IPS DF 6.9 (cell line): Measurements from ENCODE around the gene PES1.
"Not testable (repeated sequence)": the region's sequence is repeated elsewhere in the genome, so short reads cannot be mapped to it uniquely, and the experiment has no call there.

Source experiments
- DNase-seq: peaks from one replicate; pipeline ENCODE4 v3.0.0-alpha.2; 2013; ENCODE audit warnings: low read depth, low spot score
- H3K27ac ChIP-seq: one replicate; pipeline ENCODE4 v1.5.1; 2013; ENCODE audit warnings: low read length, control low read depth
- H3K27me3 ChIP-seq: 2 replicates; pipeline ENCODE4 v1.6.1; 2013; ENCODE audit warnings: mild to moderate bottlenecking, low read length; ENCODE audit not compliant: control insufficient read depth, insufficient read depth
- H3K36me3 ChIP-seq: 2 replicates; pipeline ENCODE4 v1.6.1; 2013; ENCODE audit warnings: low read length; ENCODE audit not compliant: control insufficient read depth, insufficient read depth
- H3K4me1 ChIP-seq: 2 replicates; pipeline ENCODE4 v1.6.1; 2013; ENCODE audit warnings: low read length; ENCODE audit not compliant: control insufficient read depth, insufficient read depth
- H3K4me3 ChIP-seq: 2 replicates; pipeline ENCODE4 v1.5.1; 2013; ENCODE audit warnings: mild to moderate bottlenecking, low read length
- H3K9me3 ChIP-seq: 2 replicates; pipeline ENCODE4 v1.6.1; 2013; ENCODE audit warnings: low read length, inconsistent platforms; ENCODE audit not compliant: control insufficient read depth, insufficient read depth
- WGBS: extraction: QIAGEN DNeasy Blood & Tissue Kit; methylation state at CpG from one replicate; pipeline ENCODE4 v1.1.7; 2013; ENCODE audit warnings: mixed read lengths, missing lambda C conversion rate; ENCODE audit not compliant: insufficient read length, insufficient coverage; 5-methylcytosine and 5-hydroxymethylcytosine counted together

The PES1 gene

DNA sequence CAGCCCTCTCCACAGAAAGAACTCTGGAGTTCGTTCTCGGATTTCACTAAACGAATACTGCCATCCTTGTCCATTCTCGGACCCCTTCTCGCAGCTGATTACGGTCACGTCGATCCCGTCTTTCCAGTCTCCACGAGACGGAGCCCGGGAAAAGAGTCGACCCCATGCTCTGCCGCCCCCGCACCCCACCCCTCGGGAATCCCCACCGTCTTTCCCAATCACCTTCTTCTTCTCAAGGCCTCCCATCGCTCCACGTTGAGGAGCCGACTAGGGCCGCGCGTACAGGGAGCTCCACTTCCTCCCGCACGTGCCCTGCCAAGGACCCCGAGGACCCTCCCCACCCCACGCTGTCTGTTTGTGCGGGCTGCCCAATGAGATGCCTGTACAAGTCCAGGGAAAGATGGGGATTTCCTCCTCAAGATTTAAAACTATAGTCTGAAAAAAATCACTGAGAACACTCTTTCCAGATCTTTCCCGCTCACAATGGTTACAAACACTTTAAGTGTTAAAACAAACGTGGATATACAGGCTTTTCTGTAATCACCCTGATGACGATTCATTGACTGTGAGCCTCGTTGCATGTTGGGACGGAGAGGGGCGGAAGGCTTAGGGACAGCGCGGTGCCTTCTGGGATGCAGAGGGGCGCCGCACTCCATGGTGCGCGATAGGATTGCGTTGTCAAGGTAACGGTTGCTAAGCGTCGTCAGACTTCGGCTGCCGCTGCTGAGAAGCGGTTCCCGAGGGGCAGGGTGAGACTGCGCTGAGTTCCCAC, at the start of gene PES1:
PES1 (minus strand) TSS at position 323 of the 772 bp plus-strand sequence; CDS start at position 246, 77 bp downstream.
- Histone ChIP-seq H3K4me1 (no peaks in the 10 kb centered on the region), H3K9me3 (no peaks in the 10 kb centered on the region), H3K36me3 (peaks cover 16% of the 10 kb centered on the region; the same call in 1 of the 2 replicates), H3K27ac (no peak within 1 kb of the TSS), H3K27me3 (no peaks in the 10 kb centered on the region), H3K4me3 (peak within 1 kb of the TSS; percentile 80)
- DNase-seq, result peak; percentile 99
- no CpG with 5 or more reads among the region's 49 CpGs for WGBS

DNA sequence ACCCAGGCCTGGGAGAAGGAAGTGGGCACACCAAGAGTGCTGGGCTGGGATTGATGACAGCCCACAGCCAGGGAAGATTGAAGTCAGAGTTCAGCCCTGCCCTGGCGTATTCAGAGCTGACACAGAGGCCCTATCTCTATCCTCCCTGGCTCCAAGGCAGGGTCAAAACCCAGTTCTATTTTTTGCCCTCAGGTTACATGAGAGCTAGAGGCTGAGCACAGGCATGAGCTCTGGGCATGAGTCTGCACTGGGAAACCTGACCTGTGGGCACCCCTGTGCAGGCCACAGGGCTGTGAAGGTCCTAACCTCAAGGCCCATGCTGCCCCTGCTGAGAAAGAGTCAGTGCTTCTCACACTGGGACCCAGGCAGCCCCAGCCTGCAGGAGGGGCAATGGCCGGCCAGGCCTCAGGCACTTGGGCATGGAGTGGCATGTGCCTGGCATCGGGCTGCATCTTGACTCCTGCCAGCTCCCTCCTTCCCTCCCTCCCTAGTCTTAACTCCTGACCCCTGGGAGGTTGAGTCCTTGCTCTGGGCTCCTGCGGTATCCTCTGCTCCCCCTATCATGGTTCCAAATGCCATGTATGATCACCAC, 49.2 kb upstream of the PES1 start:
- H3K4me1 ChIP-seq, result peaks cover 9% of the 10 kb centered on the region
- H3K9me3 ChIP-seq, result no peaks in the 10 kb centered on the region
- H3K27me3 ChIP-seq, result no peaks in the 10 kb centered on the region
- H3K27ac ChIP-seq, result no peak overlapping the region
- DNase-seq, result no peak
- no CpG with 5 or more reads among the region's 4 CpGs for whole genome bisulfite sequencing
- H3K4me3 ChIP-seq, result no peak overlapping the region
- H3K36me3 ChIP-seq, result no peaks in the 10 kb centered on the region

DNA sequence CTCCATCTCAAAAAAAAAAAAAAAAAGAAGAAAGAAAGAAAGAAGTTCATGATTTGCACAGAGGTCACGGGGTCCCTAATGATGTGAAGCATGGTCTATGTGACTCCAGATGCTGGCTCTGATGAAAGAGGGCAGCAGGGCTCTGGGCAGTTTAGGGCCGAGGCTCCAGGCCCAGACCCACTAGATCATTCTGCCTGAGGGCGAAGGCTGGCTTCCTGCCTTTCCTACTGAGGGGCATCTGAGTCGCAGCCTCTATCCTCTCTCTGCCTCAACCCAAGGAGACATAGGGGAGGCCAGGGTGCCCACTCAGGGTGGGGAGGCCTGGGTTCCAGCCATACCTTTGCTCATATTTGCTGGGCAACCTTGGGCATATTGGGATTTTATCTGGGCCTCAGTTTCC, 48.7 kb upstream of the PES1 start:
- Histone ChIP-seq H3K27me3 (no peaks in the 10 kb centered on the region), H3K4me1 (peaks cover 9% of the 10 kb centered on the region), H3K27ac (no peak overlapping the region), H3K9me3 (no peaks in the 10 kb centered on the region), H3K36me3 (no peaks in the 10 kb centered on the region), H3K4me3 (no peak overlapping the region)
- no peak for DNase-seq
- no CpG with 5 or more reads among the region's 4 CpGs for WGBS

DNA sequence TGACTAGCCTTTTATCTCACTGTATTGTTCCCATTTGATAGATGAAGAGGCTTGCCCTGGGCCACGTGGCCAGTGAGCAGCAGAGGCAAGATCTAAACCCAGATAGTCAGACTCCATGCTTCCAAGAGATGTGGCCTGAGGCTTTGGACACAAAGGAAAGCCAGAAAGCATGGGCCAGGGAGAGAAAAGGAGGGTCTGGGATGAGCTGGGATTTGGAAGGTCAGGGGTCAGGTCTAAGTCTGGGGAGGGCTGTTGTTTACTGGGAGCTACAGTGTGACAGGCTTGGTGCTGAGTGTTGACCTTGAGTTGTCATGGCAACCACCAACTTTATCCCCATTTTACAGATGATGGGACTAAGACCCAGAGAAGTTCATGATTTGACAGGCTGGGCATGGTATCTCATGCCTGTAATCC, 46.0 kb upstream of the PES1 start:
- Histone ChIP-seq H3K27me3 (no peaks in the 10 kb centered on the region), H3K9me3 (no peaks in the 10 kb centered on the region), H3K27ac (no peak overlapping the region), H3K36me3 (no peaks in the 10 kb centered on the region), H3K4me3 (no peak overlapping the region), H3K4me1 (peaks cover 13% of the 10 kb centered on the region)
- no CpG with 5 or more reads among the region's 1 CpG for WGBS
- no peak for DNase-seq

DNA sequence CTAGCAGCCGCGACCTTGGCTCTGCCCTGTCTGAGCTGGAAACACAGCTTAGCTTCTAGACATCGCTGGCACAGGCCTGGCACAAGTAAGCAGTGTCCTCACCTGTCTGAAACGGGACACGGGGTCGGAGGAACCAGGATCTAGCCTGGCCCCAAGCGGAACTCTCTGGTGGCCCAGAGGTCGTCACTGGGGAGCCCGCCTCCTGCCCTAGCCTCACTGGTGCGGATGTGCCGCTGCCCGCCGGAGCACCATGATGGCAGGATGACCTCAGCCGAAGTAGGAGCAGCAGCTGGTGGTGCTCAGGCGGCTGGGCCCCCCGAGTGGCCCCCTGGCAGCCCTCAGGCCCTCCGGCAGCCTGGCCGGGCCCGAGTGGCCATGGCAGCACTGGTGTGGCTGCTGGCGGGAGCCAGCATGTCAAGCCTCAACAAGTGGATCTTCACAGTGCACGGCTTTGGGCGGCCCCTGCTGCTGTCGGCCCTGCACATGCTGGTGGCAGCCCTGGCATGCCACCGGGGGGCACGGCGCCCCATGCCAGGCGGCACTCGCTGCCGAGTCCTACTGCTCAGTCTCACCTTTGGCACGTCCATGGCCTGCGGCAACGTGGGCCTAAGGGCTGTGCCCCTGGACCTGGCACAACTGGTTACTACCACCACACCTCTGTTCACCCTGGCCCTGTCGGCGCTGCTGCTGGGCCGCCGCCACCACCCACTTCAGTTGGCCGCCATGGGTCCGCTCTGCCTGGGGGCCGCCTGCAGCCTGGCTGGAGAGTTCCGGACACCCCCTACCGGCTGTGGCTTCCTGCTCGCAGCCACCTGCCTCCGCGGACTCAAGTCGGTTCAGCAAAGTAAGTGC, 44.7 kb upstream of the PES1 start:
- DNase-seq, result no peak
- peaks cover 13% of the 10 kb centered on the region for H3K4me1 ChIP-seq
- no peaks in the 10 kb centered on the region for H3K9me3 ChIP-seq
- H3K4me3 ChIP-seq, result peak overlapping the region; percentile 37; the same call in 1 of the 2 replicates
- no peak overlapping the region for H3K27ac ChIP-seq
- no CpG with 5 or more reads among the region's 45 CpGs for WGBS
- no peaks in the 10 kb centered on the region for H3K36me3 ChIP-seq
- no peaks in the 10 kb centered on the region for H3K27me3 ChIP-seq

DNA sequence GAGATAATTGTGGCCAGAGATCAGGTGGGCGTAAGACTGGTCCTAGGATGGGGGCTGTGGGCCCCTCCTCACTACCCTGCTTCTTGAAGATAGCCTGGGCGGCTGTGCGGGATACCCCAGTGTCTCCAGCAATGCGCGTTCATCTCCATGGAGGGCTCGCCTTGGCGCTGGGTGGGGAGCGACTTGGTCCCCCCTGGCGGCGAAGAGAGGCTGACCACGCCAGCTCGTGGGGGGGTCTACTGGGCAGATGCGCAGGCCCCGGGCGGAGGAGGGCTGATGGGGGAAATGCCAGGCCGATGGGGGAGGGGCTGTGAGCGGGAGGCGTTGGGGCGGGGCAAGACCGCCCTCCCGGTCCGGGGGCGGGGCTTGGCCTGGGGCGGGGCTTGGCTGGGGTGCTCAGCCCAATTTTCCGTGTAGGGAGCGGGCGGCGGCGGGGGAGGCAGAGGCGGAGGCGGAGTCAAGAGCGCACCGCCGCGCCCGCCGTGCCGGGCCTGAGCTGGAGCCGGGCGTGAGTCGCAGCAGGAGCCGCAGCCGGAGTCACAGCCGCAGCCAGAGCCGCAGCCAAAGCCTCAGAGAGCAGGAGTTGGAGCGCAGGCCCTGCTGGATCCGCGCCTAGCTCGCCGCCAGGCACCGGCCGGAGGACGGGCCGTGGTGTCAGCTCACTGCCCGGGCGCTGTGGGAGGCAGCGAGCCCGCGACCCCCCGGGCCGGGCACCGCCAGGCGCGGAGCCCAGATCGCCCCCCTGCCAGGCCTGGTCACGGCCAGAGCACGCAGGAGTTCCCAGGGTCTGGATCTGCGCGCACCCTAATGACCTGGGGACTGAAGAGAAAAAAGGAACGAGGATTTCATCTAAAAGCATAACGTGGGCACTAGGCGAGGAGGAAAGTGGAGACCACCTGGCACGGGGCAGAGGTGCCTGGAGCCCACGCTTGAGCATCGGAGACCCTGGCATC, 43.8 kb upstream of the PES1 start, which contains the start of gene SLC35E4:
SLC35E4 (plus strand) TSS at position 509 of the 953 bp plus-strand sequence. CDS start 670 bp downstream, outside the sequence.
- Histone ChIP-seq H3K27ac (no peak within 1 kb of the TSS), H3K9me3 (no peaks in the 10 kb centered on the region)

DNA sequence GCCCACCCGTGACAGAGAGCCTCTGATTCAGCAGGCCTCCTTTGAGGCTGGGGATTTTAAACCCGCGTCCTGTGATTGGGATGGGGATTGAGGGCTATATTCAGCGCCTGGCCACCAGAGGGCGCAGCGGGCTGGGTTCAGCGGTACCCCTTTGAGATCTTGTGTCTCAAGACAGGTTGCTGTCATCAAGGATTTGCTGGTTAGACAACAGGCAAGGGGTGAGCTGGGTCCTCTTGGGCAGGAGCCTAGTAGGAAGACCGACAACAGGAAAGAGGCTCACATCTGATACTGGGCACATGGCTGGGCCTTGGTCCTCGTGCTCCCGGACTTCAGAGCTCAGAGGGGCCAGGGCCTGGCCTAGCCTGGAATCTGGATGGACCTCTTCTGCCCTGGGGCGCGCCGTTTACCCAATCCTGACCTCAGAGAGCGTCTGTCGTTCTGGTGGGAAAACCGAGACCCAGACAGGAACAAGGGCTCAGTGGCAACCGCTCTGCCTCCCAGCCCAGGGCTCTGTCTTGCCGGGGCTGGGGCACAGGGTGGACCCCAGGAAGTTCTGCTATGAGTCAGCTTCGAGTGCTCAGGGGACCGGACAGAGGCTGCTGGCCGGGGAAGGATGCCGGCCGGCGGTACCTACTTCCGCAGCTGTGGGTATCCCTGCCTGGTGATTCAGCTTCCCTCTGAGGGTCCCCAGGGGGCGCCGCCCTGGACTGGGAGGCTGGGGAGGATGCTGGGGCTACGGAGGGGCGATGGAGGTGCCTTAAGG, 42.9 kb upstream of the PES1 start:
- Histone ChIP-seq H3K4me1 (peaks cover 13% of the 10 kb centered on the region), H3K9me3 (no peaks in the 10 kb centered on the region), H3K27me3 (no peaks in the 10 kb centered on the region), H3K36me3 (no peaks in the 10 kb centered on the region), H3K4me3 (peak overlapping the region; percentile 28; the same call in 1 of the 2 replicates), H3K27ac (no peak overlapping the region)
- DNase-seq, result peak; percentile 92
- no CpG with 5 or more reads among the region's 29 CpGs for WGBS

More for the DNA sequence above, 43.8 kb upstream of the PES1 start, which contains the start of gene SLC35E4:
- WGBS, result no CpG with 5 or more reads among the region's 75 CpGs
- peak within 1 kb of the TSS; percentile 37; the same call in 1 of the 2 replicates for H3K4me3 ChIP-seq
- peak; percentile 33 for DNase-seq
- no peaks in the 10 kb centered on the region for H3K36me3 ChIP-seq
- H3K4me1 ChIP-seq, result peaks cover 13% of the 10 kb centered on the region
- H3K27me3 ChIP-seq, result no peaks in the 10 kb centered on the region

DNA sequence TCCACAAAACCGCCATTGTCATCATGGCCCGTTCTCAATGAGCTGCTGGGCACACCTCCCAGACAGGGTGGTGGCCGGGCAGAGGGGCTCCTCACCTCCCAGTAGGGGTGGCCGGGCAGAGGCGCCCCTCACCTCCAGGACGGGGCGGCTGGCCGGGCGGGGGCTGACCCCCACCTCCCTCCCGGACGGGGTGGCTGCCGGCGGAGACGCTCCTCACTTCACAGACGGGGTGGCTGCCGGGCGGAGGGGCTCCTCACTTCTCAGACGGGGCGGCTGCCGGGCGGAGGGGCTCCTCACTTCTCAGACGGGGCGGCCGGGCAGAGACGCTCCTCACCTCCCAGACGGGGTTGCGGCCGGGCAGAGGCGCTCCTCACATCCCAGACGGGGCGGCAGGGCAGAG, 39.8 kb upstream of the PES1 start:
- not testable (repeated sequence) for DNase-seq, H3K4me3 ChIP-seq, H3K27ac ChIP-seq, H3K36me3 ChIP-seq, H3K9me3 ChIP-seq, H3K4me1 ChIP-seq, H3K27me3 ChIP-seq
- WGBS, result no CpG with 5 or more reads among the region's 31 CpGs

DNA sequence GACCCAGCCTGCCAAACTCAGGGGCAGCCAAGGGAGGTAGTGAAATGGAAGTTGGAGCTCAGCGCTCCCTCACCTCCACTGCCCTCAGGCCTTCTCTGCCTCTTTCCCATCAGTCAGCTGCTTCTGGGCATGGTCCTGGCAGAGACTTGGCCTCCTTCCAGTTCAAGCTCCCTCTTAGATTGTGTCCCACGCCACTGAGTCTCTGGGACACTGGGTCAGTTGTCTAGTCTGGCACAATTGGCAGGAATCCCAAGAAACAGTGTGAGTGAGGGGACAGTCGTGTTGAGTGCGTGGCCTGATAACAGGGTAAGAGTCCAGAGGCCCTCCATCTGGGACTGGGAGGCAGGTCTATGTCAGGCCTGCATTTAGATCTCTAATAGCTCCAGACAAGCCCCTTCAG, 36.8 kb upstream of the PES1 start:
- DNase-seq, result no peak
- Histone ChIP-seq H3K36me3 (no peaks in the 10 kb centered on the region), H3K4me1 (no peaks in the 10 kb centered on the region), H3K27me3 (no peaks in the 10 kb centered on the region), H3K4me3 (no peak overlapping the region), H3K27ac (no peak overlapping the region), H3K9me3 (no peaks in the 10 kb centered on the region)
- no CpG with 5 or more reads among the region's 4 CpGs for WGBS
